Neuron (in vitro differentiated cells): ENCODE data around the gene TRPM3.
"Not testable (repeated sequence)": the region's sequence is repeated elsewhere in the genome, so short reads cannot be mapped to it uniquely, and the experiment has no call there.

ENCODE experiments used
- H2AFZ ChIP-seq: one replicate; pipeline ENCODE4 v1.6.1; 2013; ENCODE audit warnings: low read depth, mild to moderate bottlenecking, inconsistent platforms, low read length, moderate library complexity
- H3K27me3 ChIP-seq: one replicate; pipeline ENCODE4 v1.6.1; 2013; ENCODE audit warnings: low read length; ENCODE audit not compliant: insufficient read depth
- H3K36me3 ChIP-seq: one replicate; pipeline ENCODE4 v1.6.1; 2013; ENCODE audit warnings: low read length; ENCODE audit not compliant: insufficient read depth
- H3K4me1 ChIP-seq: one replicate; pipeline ENCODE4 v1.6.1; 2013; ENCODE audit warnings: low read length; ENCODE audit not compliant: insufficient read depth
- H3K4me3 ChIP-seq: 2 replicates; pipeline ENCODE4 v1.5.1; 2013; ENCODE audit warnings: mild to moderate bottlenecking, low read length, moderate library complexity
- H3K9me3 ChIP-seq: one replicate; pipeline ENCODE4 v1.6.1; 2013; ENCODE audit warnings: low read length

TRPM3 gene

GRCh38 chr9:70656281-70656680, 465.1 kb downstream of the TRPM3 start:
- Histone ChIP-seq H3K27me3 (no peaks in the 10 kb centered on the region), H3K36me3 (no peaks in the 10 kb centered on the region), H3K9me3 (no peaks in the 10 kb centered on the region), H3K4me3 (no peak overlapping the region), H3K4me1 (no peaks in the 10 kb centered on the region), H2AFZ (no peak overlapping the region)

DNA sequence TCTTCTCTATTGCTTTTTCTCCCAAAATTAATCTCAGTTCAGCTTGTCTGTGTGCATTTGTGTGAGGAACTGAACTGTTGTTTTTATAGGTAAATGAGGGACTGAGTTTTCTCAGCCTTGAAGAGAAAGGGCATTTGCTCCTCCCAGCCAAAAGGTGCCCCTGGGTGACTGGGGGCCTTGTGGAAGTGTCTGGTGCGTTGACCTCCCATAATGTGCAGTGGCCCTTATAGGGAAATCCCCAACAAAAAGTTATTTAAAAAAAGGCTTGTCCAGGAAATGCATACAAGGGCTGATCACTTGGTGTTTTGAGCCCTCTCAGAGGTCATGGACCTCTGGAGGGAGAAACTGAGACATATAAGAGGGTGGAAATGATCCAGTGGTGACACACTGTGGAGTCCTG, 467.3 kb downstream of the TRPM3 start:
- no peaks in the 10 kb centered on the region for H3K27me3 ChIP-seq
- H3K36me3 ChIP-seq: no peaks in the 10 kb centered on the region
- no peaks in the 10 kb centered on the region for H3K9me3 ChIP-seq
- no peak overlapping the region for H3K4me3 ChIP-seq
- H2AFZ ChIP-seq: no peak overlapping the region
- H3K4me1 ChIP-seq: no peaks in the 10 kb centered on the region

- not testable (repeated sequence) for H3K4me3 ChIP-seq, H3K36me3 ChIP-seq, H2AFZ ChIP-seq, H3K9me3 ChIP-seq, H3K4me1 ChIP-seq, H3K27me3 ChIP-seq
Observed at GRCh38 chr9:70644627-70645026, 476.8 kb downstream of the TRPM3 start.

- Histone ChIP-seq H3K4me3 (no peak overlapping the region), H3K27me3 (no peaks in the 10 kb centered on the region), H2AFZ (no peak overlapping the region), H3K9me3 (no peaks in the 10 kb centered on the region), H3K36me3 (no peaks in the 10 kb centered on the region), H3K4me1 (no peaks in the 10 kb centered on the region)
Observed at GRCh38 chr9:70642341-70642740, 479.1 kb downstream of the TRPM3 start.

DNA sequence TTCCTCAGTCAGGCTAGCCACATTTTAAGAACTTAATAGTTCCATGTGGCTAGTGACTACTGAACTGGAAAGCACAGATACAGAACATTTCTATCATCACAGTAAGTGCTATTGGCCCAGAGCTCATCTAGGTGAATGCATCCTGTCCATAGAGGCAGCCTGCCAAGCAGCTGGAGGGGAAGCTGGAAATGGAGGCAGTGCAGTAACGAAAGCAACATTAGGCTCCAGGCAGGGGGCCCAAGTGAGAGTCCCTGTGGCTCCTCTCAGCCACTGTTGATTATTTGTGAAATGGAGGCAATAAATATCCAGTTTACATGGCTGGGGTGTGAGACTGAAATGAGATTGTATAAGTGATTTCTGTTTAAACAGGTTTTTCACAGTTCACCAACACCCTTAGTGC, 479.8 kb downstream of the TRPM3 start:
- H3K4me1 ChIP-seq: no peaks in the 10 kb centered on the region
- H3K27me3 ChIP-seq: no peaks in the 10 kb centered on the region
- H2AFZ ChIP-seq: no peak overlapping the region
- H3K36me3 ChIP-seq: no peaks in the 10 kb centered on the region
- no peaks in the 10 kb centered on the region for H3K9me3 ChIP-seq
- H3K4me3 ChIP-seq: no peak overlapping the region

DNA sequence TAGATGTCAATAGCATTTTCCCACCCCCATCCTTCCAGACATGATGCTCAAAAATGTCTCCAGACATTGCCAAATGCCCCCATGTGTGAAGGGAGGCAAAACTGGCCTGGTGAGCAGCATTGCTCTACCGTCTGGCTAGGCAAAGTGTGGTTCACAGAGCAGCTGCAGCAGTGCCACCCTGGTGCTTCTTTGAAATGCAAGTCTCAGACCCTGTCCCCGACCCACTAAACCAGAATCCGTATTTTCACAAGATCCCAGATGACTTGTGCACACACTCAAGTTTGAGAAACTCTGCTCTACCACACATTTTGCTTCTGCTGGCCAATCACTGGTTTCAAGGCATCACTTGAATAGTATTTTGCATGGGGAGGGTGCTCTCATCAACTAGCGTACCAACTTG, 480.4 kb downstream of the TRPM3 start:
- H3K9me3 ChIP-seq: no peaks in the 10 kb centered on the region
- no peaks in the 10 kb centered on the region for H3K36me3 ChIP-seq
- H2AFZ ChIP-seq: no peak overlapping the region
- no peaks in the 10 kb centered on the region for H3K27me3 ChIP-seq
- H3K4me3 ChIP-seq: no peak overlapping the region
- no peaks in the 10 kb centered on the region for H3K4me1 ChIP-seq

DNA sequence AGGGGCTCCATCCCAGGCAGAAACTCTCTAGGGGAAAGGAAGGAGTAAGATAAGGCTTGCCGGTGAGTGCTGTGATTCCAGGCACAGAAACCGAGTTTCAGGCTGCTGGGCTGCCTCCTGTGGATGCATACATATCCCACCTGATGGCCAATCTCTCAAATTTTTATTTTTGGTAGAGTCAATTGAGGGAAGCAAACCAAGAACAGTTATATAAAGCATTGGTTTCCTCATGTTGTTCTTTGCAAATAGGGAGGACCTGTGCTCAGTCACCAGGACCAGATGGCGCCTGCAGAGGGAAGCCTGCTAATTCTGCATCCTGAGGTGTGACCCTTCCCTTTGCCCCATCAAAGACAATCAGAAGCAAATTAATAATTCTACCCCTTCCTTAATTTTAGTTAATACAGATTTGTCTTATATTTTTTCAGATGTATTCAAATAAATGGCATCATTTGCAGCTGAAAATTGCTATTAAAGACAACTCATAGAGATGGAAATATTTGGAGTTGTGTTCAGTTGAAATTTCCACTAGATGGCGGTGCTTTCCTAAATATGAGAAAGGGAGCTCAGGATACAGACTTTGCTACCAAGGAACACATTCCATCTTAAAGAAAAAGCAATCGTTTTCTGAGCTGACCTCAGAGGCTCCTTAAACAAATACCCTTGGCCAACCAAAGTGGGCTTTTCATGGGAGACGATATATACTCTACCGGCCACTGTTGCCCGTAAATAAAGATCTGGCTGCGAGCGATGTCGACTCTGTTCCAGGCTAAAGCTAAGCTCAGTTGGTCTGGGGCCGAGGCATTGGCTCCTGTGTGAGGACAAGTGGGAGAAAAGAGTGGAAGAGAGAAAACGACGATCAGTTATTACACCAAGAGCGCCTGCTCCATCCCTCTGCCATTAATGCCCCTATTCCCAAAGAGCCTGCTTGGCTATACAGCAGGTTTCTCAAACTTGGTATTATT, 481.3 kb downstream of the TRPM3 start:
- Histone ChIP-seq H3K9me3 (no peaks in the 10 kb centered on the region), H2AFZ (no peak overlapping the region), H3K27me3 (no peaks in the 10 kb centered on the region), H3K36me3 (no peaks in the 10 kb centered on the region), H3K4me1 (no peaks in the 10 kb centered on the region), H3K4me3 (no peak overlapping the region)

- Histone ChIP-seq H3K36me3 (no peaks in the 10 kb centered on the region), H3K4me3 (no peak overlapping the region), H3K9me3 (no peaks in the 10 kb centered on the region), H2AFZ (no peak overlapping the region), H3K4me1 (no peaks in the 10 kb centered on the region), H3K27me3 (no peaks in the 10 kb centered on the region)
Observed at GRCh38 chr9:70635790-70636189, 485.6 kb downstream of the TRPM3 start.

- Histone ChIP-seq H3K4me1 (no peaks in the 10 kb centered on the region), H3K9me3 (no peaks in the 10 kb centered on the region), H2AFZ (no peak overlapping the region), H3K27me3 (no peaks in the 10 kb centered on the region), H3K4me3 (no peak overlapping the region), H3K36me3 (no peaks in the 10 kb centered on the region)
Observed at GRCh38 chr9:70634696-70635095, 486.7 kb downstream of the TRPM3 start.

DNA sequence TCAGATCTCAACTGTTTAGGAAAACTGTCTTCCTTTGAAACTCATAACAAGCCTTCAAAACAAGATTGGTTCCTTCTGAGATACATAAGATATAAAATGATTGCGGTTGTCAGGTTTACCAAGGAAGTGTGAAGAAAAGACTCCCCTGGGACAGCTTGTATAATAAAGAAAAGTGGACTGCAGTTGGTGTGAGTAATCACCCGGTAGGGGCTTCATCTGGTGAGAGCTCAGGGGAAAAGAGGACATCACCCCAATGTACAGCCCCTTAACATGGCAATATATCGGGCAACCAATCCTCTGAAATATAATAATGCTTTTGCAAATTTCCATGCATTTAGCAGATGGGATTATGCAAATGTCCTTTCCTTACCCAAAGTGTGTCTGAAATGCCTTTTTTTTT, 490.4 kb downstream of the TRPM3 start:
- no peaks in the 10 kb centered on the region for H3K4me1 ChIP-seq
- H3K27me3 ChIP-seq: no peaks in the 10 kb centered on the region
- H3K36me3 ChIP-seq: no peaks in the 10 kb centered on the region
- H2AFZ ChIP-seq: no peak overlapping the region
- no peak overlapping the region for H3K4me3 ChIP-seq
- H3K9me3 ChIP-seq: no peaks in the 10 kb centered on the region

- H3K4me3 ChIP-seq, H3K27me3 ChIP-seq, H3K36me3 ChIP-seq, H3K9me3 ChIP-seq, H2AFZ ChIP-seq, H3K4me1 ChIP-seq: not testable (repeated sequence)
Observed at GRCh38 chr9:70629080-70629685, 492.2 kb downstream of the TRPM3 start.

DNA sequence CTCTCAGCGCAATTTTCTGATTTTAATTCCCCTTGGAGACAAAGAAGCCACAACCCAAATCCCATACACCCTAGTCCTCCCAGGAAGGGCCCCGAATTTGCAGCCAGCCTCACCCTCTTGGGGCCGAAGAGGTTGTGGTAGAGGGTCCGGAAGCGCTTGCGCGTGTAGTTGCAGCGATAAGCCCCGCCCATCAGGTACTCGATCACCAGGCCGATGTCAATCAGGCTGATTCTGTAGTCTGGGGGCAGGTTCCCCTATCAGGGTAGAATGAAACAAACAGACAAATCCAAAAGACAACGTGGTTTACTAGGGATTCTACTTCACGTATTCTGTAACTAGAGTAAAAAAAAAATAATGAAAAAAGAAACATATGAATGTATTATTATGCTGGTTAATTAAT, 496.3 kb downstream of the TRPM3 start:
- Histone ChIP-seq H3K27me3 (no peaks in the 10 kb centered on the region), H3K4me3 (no peak overlapping the region), H3K9me3 (no peaks in the 10 kb centered on the region), H3K4me1 (no peaks in the 10 kb centered on the region), H3K36me3 (no peaks in the 10 kb centered on the region), H2AFZ (no peak overlapping the region)

DNA sequence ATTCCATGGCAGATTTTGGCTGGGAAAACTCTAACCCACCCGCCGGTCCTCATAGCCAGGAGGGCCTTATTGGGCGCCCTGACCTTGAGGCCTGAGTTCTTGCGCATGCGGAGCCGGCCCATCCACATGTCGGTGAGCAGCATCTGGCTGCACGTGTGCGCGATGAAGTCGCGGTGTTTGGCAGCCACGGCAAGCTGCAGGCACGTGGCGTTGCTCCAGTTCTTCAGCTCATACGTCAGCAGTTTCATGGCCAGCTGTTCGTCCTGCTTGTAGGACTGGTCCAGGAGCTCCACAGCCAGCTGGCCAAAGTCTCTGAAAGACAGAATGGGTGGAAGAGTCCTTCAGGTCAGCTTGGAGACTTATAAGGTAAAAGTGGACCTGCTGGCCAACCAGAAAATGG, 502.6 kb downstream of the TRPM3 start:
- H2AFZ ChIP-seq: no peak overlapping the region
- no peaks in the 10 kb centered on the region for H3K27me3 ChIP-seq
- H3K4me1 ChIP-seq: peaks cover 25% of the 10 kb centered on the region
- no peaks in the 10 kb centered on the region for H3K9me3 ChIP-seq
- H3K36me3 ChIP-seq: no peaks in the 10 kb centered on the region
- H3K4me3 ChIP-seq: no peak overlapping the region
